ENCODE data around the gene MICAL1.
"Not testable (repeated sequence)": the region's sequence is repeated elsewhere in the genome, so short reads cannot be mapped to it uniquely, and the experiment has no call there.

Gene MICAL1

DNA sequence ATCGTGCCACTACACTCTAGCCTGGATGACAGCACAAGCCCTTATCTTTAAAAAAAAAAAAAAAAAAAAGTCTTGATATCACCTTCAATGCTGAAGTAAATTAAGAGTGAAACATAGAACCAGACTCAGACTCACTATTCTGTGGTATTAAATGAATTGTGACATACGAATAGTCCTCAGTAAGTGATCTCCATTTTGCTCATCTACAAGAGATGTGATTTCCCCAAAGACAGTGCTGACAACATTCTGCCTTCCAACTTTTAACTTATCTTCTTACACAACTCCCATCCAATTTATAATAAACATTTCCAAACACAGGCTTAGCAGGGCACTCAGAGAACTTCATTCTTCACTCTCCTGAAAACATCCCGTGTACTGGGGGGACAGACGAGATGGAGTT is 19.4 kb upstream of the MICAL1 start:
- H3K9me3 ChIP-seq (ENCODE audit: insufficient read depth, low read depth, low read length): no peaks in the 10 kb centered on the region
- H3K9ac ChIP-seq (ENCODE audit: low read depth, low read length): no peak overlapping the region
- H3K27me3 ChIP-seq (ENCODE audit: insufficient read depth, low read length): no peaks in the 10 kb centered on the region
- no peak overlapping the region for H3K27ac ChIP-seq (ENCODE audit: low read length)
- no peaks in the 10 kb centered on the region; the same call in 1 of the 2 replicates for H3K4me1 ChIP-seq (ENCODE audit: insufficient read depth, low read length)
- no peak overlapping the region for H3K4me3 ChIP-seq (ENCODE audit: low read length)
- peaks cover 93% of the 10 kb centered on the region for H3K36me3 ChIP-seq (ENCODE audit: insufficient read depth, low read depth, low read length)

- no peaks in the 10 kb centered on the region; the same call in 1 of the 2 replicates for H3K4me1 ChIP-seq (ENCODE audit: insufficient read depth, low read length)
- H3K9ac ChIP-seq (ENCODE audit: low read depth, low read length): no peak overlapping the region
- H3K27ac ChIP-seq (ENCODE audit: low read length): no peak overlapping the region
- peaks cover 95% of the 10 kb centered on the region for H3K36me3 ChIP-seq (ENCODE audit: insufficient read depth, low read depth, low read length)
- H3K9me3 ChIP-seq (ENCODE audit: insufficient read depth, low read depth, low read length): no peaks in the 10 kb centered on the region
- H3K27me3 ChIP-seq (ENCODE audit: insufficient read depth, low read length): no peaks in the 10 kb centered on the region
- H3K4me3 ChIP-seq (ENCODE audit: low read length): no peak overlapping the region
Observed at GRCh38 chr6:109473120-109473519, 17.5 kb upstream of the MICAL1 start.

- Histone ChIP-seq H3K4me1 (ENCODE audit: insufficient read depth, low read length) (no peaks in the 10 kb centered on the region), H3K9me3 (ENCODE audit: insufficient read depth, low read depth, low read length) (no peaks in the 10 kb centered on the region), H3K4me3 (ENCODE audit: low read length) (no peak overlapping the region), H3K9ac (ENCODE audit: low read depth, low read length) (no peak overlapping the region), H3K27ac (ENCODE audit: low read length) (no peak overlapping the region), H3K36me3 (ENCODE audit: insufficient read depth, low read depth, low read length) (peaks cover 95% of the 10 kb centered on the region), H3K27me3 (ENCODE audit: insufficient read depth, low read length) (no peaks in the 10 kb centered on the region)
Observed at GRCh38 chr6:109472132-109472995, 16.8 kb upstream of the MICAL1 start.

DNA sequence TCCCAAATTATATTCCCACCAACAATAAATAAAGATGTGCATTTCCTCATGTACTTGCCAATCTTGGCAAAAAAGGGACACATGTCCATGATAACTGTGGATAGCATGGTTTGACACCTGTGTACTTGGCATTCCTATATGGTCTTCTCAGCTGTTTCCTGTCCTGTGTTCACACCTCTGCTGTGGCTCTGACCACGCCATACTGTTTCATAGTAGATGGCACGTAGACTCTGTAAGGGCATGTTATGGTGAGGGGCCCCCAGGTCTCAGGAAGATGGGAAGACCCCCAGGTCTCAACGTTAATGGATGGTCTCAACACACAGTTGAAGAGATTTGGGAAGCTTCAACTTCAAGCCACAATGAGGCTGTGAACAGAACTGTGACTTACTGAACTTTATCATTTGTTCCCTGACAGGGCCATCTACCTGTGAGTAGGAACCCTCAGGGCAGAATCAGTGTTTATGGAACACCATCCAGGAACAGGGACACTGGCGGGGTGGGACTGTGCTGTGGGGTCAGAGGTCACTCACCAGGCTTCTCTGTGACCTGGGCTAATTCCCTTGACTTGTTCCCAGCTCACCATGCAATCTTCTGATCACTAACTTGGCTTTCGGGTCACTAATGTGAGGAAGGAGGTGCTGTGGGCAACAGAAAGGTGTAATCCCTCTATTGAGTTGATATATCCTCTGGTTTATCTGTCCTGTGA is 15.7 kb upstream of the MICAL1 start:
- H3K4me3 ChIP-seq (ENCODE audit: low read length): no peak overlapping the region
- H3K9me3 ChIP-seq (ENCODE audit: insufficient read depth, low read depth, low read length): no peaks in the 10 kb centered on the region
- H3K9ac ChIP-seq (ENCODE audit: low read depth, low read length): no peak overlapping the region
- peaks cover 98% of the 10 kb centered on the region for H3K36me3 ChIP-seq (ENCODE audit: insufficient read depth, low read depth, low read length)
- no peaks in the 10 kb centered on the region for H3K27me3 ChIP-seq (ENCODE audit: insufficient read depth, low read length)
- no peak overlapping the region for H3K27ac ChIP-seq (ENCODE audit: low read length)
- H3K4me1 ChIP-seq (ENCODE audit: insufficient read depth, low read length): no peaks in the 10 kb centered on the region

GRCh38 chr6:109469591-109470189 is 14.1 kb upstream of the MICAL1 start:
- Histone ChIP-seq H3K4me1 (ENCODE audit: insufficient read depth, low read length) (no peaks in the 10 kb centered on the region), H3K36me3 (ENCODE audit: insufficient read depth, low read depth, low read length) (peaks cover 98% of the 10 kb centered on the region), H3K27me3 (ENCODE audit: insufficient read depth, low read length) (no peaks in the 10 kb centered on the region), H3K9me3 (ENCODE audit: insufficient read depth, low read depth, low read length) (no peaks in the 10 kb centered on the region), H3K9ac (ENCODE audit: low read depth, low read length) (no peak overlapping the region), H3K4me3 (ENCODE audit: low read length) (no peak overlapping the region), H3K27ac (ENCODE audit: low read length) (no peak overlapping the region)

DNA sequence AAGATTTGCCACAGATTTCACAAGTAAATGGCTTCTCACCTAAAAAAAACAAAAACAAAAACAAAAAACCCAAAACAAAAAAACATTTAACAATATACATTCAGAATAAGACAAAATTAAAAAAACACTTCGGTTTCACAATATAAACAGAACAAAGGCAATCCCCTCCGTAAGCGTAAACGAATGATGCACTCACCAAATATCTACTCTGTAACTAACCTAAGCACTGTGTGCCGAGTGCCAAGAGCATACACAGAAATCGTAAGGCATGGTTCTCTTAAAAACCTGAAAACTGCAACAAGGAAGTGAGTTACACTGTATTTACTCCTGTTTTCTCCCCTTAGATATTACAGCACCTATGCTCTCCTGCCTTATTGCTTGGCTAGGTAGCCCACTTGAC is 12.1 kb upstream of the MICAL1 start:
- H3K4me3 ChIP-seq (ENCODE audit: low read length): no peak overlapping the region
- H3K27ac ChIP-seq (ENCODE audit: low read length): no peak overlapping the region
- H3K4me1 ChIP-seq (ENCODE audit: insufficient read depth, low read length): no peaks in the 10 kb centered on the region
- H3K36me3 ChIP-seq (ENCODE audit: insufficient read depth, low read depth, low read length): peaks cover 100% of the 10 kb centered on the region
- no peak overlapping the region for H3K9ac ChIP-seq (ENCODE audit: low read depth, low read length)
- H3K9me3 ChIP-seq (ENCODE audit: insufficient read depth, low read depth, low read length): no peaks in the 10 kb centered on the region
- no peaks in the 10 kb centered on the region for H3K27me3 ChIP-seq (ENCODE audit: insufficient read depth, low read length)

DNA sequence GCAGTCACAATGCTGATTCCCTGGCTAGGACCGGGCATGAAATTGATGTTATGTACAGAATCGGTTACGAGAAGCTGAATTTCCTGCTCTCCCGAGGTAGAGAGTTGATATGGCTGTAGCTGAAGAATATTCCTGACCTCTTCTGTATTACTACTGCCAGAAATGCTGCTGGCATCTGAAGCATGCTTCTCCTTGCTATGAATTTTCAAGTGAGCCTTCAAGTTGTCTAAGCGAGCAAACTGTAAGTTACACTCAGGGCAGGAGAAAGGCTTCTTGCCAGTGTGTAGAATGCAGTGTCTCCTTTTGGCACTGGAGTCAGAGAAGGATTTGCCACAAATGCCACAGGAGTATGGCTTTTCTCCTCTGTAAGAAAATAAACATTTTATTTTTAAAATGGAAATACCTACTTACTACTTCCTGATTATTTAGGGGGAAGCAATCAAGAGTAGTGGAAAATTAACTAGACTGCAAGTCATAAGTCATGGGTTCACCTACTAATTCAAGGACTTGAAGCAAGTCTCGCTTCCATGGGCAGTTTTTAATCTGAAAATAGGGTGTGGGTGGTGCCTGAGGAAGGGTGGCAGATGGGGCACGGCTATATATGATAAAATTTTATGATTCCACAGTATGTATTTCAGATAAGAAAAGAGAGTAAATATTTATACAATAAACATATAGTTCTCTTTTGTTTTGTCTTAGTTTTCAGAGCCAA is 10.8 kb upstream of the MICAL1 start:
- H3K27me3 ChIP-seq (ENCODE audit: insufficient read depth, low read length): no peaks in the 10 kb centered on the region
- no peaks in the 10 kb centered on the region for H3K9me3 ChIP-seq (ENCODE audit: insufficient read depth, low read depth, low read length)
- H3K36me3 ChIP-seq (ENCODE audit: insufficient read depth, low read depth, low read length): peaks cover 99% of the 10 kb centered on the region
- H3K9ac ChIP-seq (ENCODE audit: low read depth, low read length): no peak overlapping the region
- no peaks in the 10 kb centered on the region for H3K4me1 ChIP-seq (ENCODE audit: insufficient read depth, low read length)
- no peak overlapping the region for H3K27ac ChIP-seq (ENCODE audit: low read length)
- H3K4me3 ChIP-seq (ENCODE audit: low read length): no peak overlapping the region

DNA sequence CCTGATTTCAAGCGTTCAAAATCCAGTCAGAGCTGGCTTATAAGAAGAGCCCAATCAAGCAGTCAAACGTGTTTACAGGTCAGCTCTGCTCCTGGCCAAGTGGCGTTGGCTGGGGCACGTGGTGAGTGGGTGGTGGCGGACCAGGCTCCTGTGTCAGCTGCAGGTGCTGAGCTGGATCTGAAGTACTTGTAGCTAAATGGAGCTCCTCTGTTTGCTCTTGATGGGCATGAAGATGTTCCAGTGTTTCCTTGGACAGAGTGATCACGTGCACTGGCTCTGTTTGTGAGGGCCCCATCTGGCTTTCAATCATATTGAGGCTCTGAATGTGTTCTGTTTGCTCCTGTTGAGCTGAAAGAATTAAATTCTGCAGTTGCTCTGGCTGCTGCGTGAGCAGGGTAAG is 10.2 kb upstream of the MICAL1 start:
- H3K9ac ChIP-seq (ENCODE audit: low read depth, low read length): no peak overlapping the region
- no peak overlapping the region for H3K27ac ChIP-seq (ENCODE audit: low read length)
- H3K9me3 ChIP-seq (ENCODE audit: insufficient read depth, low read depth, low read length): no peaks in the 10 kb centered on the region

GRCh38 chr6:109461733-109462526 is 6.4 kb upstream of the MICAL1 start:
- no peaks in the 10 kb centered on the region for H3K9me3 ChIP-seq (ENCODE audit: insufficient read depth, low read depth, low read length)
- H3K4me1 ChIP-seq (ENCODE audit: insufficient read depth, low read length): peaks cover 13% of the 10 kb centered on the region; the same call in 1 of the 2 replicates
- H3K4me3 ChIP-seq (ENCODE audit: low read length): no peak overlapping the region
- no peak overlapping the region for H3K9ac ChIP-seq (ENCODE audit: low read depth, low read length)
- H3K27me3 ChIP-seq (ENCODE audit: insufficient read depth, low read length): peaks cover 3% of the 10 kb centered on the region; the same call in 1 of the 2 replicates
- no peak overlapping the region for H3K27ac ChIP-seq (ENCODE audit: low read length)
- peaks cover 63% of the 10 kb centered on the region for H3K36me3 ChIP-seq (ENCODE audit: insufficient read depth, low read depth, low read length)

More for the DNA sequence above, 10.2 kb upstream of the MICAL1 start:
- H3K4me1 ChIP-seq (ENCODE audit: insufficient read depth, low read length): no peaks in the 10 kb centered on the region
- H3K36me3 ChIP-seq (ENCODE audit: insufficient read depth, low read depth, low read length): peaks cover 99% of the 10 kb centered on the region
- H3K27me3 ChIP-seq (ENCODE audit: insufficient read depth, low read length): no peaks in the 10 kb centered on the region
- no peak overlapping the region for H3K4me3 ChIP-seq (ENCODE audit: low read length)

DNA sequence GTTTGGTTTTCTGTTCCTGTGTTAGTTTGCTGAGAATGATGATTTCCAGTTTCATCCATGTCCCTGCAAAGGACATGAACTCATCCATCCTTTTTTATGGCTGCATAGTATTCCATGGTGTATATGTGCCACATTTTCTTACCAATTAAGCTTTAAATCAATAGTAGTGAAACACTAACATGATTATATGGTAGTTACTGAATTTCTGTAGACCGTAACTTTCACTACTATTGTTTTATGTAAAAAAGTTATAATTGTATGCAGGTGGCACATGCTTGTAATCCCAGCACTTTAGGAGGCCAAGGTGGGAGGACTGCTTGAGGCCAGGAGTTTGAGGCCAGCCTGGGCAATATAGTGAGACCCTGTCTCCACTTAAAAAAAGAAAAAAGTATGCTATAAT is 5.6 kb upstream of the MICAL1 start:
- H3K27ac ChIP-seq (ENCODE audit: low read length); H3K27me3 ChIP-seq (ENCODE audit: insufficient read depth, low read length); H3K4me3 ChIP-seq (ENCODE audit: low read length); H3K9me3 ChIP-seq (ENCODE audit: insufficient read depth, low read depth, low read length); H3K9ac ChIP-seq (ENCODE audit: low read depth, low read length): not testable (repeated sequence)
- Histone ChIP-seq H3K4me1 (ENCODE audit: insufficient read depth, low read length) (peaks cover 19% of the 10 kb centered on the region; the same call in 1 of the 2 replicates), H3K36me3 (ENCODE audit: insufficient read depth, low read depth, low read length) (peaks cover 55% of the 10 kb centered on the region)

Measured in iPS-20b (cell line).